HT1080 (cell line): ENCODE data around the gene SRPX2. TPM values are rescaled to one million over a fixed set of nuclear protein-coding genes. Genes with fewer than 3 reads are reported as not detected.
"Not testable (repeated sequence)": the region's sequence is repeated elsewhere in the genome, so short reads cannot be mapped to it uniquely, and the experiment has no call there.

Source experiments
- DNase-seq: peaks from one replicate; pipeline ENCODE4 v3.0.0-alpha.2; 2015; ENCODE audit warnings: low read depth
- total RNA-seq: library from RNA; depleted of rRNA; stranded (reverse); fragments of >200 nt; shearing (Covaris generic); gene quantifications from 2 replicates; pipeline ENCODE4 v1.2.3, GENCODE V29; 2014; rRNA removed

SRPX2 gene
- total RNA-seq, 1 experiment from 2014 or later, result 13.0 TPM

DNA sequence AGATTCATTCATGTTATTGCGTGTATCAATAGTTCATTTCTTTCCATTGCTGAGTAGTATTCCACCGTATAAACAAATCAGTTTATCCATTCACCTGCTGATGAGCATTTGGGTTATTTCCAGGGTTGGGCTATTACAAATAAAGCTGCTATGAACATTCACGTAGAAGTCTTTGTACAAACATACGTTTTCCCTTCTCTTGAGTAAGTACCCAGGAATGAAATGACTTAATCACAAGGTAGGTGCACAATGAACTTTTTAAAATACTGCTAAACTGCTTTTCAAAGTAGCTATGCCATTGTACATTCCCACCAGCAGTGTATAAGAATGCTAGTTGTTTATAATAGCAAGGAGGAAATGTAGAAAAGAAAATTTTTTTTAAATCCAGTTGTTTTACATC, 52.0 kb downstream of the SRPX2 start:
- no peak for DNase-seq

DNA sequence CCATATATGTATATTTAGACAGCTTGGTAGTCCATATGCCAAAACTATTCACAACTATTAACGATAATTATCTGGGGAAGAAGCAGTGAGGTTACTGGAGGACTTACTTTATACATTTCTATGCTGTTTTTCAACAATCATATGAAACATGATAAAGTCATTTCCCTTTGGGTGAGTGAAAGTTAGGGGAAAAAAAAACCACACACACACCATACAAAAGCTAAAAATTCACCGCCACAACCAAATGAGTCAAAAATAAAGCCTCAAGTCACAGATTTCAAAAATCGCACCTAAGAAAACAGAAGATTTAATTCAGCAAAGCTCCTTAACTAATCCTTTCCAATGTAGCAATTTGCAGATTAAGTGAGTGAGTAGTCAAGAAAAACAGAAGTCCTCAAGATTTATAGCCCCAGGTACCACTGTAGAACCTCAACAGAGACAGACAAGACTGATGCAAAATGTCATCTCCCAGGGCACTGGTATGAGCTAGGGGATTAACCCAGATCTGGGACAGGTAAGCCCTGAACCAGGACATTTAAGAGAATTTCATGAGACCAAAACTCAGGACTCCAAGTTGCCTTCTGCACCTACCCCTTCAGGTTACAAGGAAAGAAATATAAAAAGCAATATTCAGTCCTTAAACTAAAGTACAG, 52.8 kb downstream of the SRPX2 start:
- no peak for DNase-seq

DNA sequence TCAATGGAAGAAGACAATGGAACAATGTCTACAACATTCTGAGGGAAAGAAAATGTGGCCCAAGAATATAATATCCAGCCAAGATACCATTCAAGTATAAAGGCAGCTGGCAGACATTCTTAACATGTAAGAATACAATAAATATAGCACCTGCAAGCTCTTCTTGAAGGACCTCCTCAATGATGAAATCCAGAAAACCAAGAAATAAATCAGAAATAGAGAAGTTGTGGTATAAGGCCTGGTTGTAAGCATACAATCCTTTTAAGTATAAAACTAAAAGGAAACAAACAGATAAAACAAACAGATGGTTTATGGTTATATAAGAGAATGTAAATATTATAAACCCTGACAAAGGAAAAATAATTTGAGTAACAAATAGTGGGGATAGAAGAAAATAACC, 54.6 kb downstream of the SRPX2 start:
- no peak for DNase-seq

DNA sequence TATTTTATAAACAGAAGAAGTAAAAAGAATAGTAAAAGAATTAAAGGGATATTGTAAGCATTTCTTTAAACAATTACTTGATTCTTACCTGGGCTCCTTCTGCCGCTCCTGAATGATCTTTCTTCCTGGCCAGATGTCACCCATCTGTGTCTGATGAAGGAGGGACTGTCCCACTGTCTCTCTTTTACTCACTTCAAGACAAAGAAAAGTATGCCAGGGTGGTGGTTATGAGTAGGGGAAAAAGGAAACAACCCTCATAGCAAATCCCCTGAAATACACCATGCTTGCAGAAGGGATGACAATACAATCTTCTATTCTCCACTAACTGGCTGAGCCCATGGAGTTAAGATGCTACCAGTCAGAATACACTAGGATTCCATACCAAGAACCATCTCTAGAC, 56.8 kb downstream of the SRPX2 start:
- DNase-seq, result no peak

DNA sequence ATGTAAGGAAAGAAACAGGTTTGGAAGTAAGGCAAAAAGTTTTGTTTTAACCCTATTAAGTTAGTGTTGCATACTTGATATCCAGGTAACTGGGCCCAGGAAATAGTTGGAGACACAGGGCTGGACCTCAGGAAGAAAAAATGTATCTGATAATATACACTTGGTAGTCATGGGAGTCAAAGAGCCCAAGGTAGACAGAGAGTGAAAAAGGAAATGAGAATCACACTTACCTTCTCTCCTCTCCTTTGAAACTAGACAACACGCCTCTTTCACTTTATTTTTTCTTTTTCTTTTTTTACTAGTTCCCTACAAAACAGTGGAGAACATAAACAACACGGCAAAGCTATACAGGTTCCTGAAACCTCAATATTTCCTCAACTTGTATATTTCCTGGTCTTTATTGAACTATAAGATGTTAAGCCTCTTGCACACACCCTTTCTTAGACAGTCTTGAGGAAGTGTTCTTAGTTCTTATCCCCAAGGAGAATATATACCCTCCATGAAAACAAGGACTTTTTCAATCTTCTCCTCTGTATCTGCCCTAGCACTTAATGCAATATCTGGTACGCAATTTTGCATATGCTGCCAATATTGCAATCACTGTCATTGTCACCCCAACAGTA, 60.7 kb downstream of the SRPX2 start:
- no peak for DNase-seq

DNA sequence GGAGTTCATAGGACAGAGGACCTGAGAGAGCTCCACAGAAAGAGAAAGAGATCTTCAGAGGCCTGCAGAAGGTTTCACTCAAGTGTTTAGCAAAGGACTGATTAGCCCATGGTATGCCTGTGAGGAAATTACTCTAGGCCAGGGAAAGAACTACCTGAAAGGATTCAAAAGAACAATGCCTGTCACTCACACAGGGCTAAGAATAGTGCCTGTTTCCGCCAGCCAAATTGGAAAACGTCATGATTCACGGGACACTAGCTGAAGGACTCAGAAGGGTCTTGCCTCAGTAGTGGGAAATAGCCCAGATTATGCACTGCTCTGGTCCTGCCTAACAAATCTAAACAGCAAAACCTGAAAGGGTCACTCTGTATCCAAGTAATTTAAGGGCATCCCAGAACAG, 66.8 kb downstream of the SRPX2 start:
- no peak for DNase-seq

DNA sequence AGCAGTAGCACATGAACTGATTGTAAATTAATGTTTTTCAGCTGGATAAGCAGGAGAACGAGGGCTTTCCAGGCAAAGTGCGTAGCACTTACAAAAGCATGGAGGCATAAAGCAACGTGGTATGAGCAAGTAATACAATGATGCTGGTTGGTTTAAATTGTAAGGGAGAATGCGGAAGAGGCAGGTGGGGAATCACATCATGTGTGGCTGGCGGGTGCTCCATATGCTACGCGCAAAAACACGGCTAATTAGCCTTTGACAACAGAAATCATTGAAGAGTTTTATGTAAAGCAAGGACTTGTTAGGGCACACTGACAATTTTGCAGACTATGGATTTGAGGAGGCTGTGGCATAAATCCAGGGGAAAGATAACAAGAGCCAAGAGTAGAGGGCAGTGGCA, 73.4 kb downstream of the SRPX2 start:
- no peak for DNase-seq

DNA sequence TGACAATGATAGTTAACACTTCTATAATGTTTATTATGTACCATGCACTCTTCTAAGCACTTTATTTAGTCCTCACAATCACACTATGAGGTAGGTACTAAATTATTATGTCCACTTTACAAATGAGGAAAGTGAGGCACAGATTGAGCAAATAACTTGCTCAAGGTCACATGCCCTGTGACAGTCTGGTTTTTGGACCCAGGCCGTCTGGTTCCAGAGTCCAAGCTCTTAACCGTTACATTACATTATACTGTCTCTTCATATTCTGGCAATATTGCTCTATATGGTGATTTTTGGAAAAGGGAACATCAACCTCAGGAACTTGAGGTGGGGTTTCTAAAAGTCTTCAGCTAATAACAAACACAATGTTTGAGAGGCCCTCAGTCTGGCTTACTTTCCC, 75.1 kb downstream of the SRPX2 start:
- no peak for DNase-seq

DNA sequence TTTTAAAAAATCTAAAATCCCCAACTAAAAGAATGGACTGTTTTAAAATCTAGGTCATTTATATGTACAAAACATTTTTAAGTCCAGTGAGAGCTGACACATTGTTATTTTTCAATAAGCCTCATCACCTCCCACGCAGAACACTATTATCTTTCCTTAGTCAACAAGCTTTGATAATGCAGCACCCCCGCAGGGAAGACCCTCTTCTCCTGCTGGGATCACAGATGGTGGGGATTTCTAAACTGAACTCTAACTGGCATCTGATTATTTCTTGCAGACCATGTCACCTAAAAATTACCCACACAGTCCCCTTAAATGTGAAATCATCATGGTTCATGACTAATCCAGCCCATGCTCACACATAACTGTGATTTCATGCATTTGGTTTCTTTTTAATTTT, 76.3 kb downstream of the SRPX2 start:
- DNase-seq, result no peak

DNA sequence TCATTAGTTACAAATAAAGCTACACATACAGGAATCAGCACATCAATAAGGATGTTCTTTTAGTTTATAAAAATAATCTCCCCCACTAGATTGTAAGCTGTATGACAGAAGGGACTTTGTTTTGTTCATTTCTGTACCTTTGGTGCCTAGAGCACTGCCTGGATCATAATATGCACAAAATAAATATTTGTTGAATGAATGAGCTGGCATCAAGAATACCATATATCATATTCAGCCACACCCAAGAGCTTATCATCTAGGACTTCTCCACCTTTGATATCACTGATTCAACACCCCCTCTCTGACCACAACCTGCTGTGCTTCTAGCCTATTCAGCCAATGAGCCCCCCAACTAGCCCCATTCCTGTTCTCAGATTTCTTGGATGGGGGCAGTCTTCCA, 77.3 kb downstream of the SRPX2 start:
- DNase-seq, result no peak

DNA sequence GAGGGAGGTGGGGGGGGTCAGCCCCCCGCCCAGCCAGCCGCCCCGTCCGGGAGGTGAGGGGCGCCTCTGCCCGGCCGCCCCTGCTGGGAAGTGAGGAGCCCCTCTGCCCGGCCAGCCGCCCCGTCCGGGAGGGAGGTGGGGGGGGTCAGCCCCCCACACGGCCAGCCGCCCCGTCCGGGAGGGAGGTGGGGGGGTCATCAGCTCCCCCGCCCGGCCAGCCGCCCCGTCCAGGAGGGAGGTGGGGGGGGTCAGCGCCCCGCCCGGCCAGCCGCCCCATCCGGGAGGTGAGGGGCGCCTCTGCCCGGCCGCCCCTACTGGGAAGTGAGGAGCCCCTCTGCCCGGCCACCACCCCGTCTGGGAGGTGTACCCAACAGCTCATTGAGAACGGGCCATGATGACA, 80.0 kb downstream of the SRPX2 start:
- DNase-seq, result not testable (repeated sequence)

Other genes with a start within 250 kb of the SRPX2 start
- not detected in 2 replicates for gene PCDH19, start 233.9 kb upstream of the SRPX2 start, total RNA-seq
- not detected in 2 replicates for gene TNMD, start 59.3 kb upstream of the SRPX2 start, total RNA-seq
- 16.3 and 17.5 TPM in 2 replicates for gene TSPAN6, start 7.4 kb upstream of the SRPX2 start, total RNA-seq
- 7.1 and 11.3 TPM in 2 replicates for gene SYTL4, start 87.9 kb downstream of the SRPX2 start, total RNA-seq
- gene CSTF2, start 176.2 kb downstream of the SRPX2 start, total RNA-seq, result 55.4 and 59.3 TPM in 2 replicates
- 0.18 TPM in 1 of 2 replicates, not detected in the other for gene NOX1, start 230.2 kb downstream of the SRPX2 start, total RNA-seq